Measurements from ENCODE around the gene ACSS2.

Gene ACSS2

DNA sequence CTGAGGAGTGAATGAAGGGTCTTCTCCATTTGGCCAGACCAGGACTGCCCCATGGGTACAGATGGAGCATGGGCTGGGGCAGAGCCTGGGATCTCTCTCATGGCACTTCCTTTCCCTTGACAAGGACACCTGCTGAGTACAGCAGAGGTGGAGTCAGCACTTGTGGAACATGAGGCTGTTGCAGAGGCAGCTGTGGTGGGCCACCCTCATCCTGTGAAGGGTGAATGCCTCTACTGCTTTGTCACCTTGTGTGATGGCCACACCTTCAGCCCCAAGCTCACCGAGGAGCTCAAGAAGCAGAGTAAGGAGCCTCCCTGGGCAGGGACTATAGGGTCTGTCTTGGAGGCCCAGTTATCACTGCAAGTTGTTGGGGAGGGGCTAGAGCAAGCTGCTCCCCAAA lies 49.6 kb downstream of the ACSS2 start:
- DNase-seq (ENCODE audit: low spot score in 2 of 2) = no peak
- ATAC-seq (replicated peaks; ENCODE audit: extremely low read depth, poor library complexity, severe bottlenecking) = no peak
- Mint-ChIP-seq H3K4me1 (peaks cover 6% of the 10 kb centered on the region), H3K27me3 (no peaks in the 10 kb centered on the region), H3K27ac (ENCODE audit: low read depth) (no peak overlapping the region), H3K4me3 (no peak overlapping the region), H3K9me3 (no peaks in the 10 kb centered on the region), H3K36me3 (ENCODE audit: insufficient read depth) (peaks cover 6% of the 10 kb centered on the region)

DNA sequence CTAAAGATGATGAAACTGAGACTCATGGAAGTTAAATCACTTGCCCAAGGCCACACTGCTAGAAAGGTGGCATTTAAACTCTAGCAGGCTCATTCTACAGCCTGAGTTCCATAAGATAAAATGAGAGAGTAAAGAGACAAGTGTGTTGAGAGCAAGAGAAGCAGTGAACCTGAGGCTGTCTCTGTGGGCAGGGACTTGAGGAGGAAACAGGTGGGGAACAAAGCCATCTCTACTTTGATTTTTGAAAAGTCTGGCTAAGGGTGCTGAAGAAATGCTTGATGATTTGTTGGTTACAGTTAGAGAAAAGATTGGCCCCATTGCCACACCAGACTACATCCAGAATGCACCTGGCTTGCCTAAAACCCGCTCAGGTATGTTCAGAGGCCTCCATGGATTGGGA lies 50.2 kb downstream of the ACSS2 start:
- no peaks in the 10 kb centered on the region for H3K27me3 Mint-ChIP-seq
- peaks cover 6% of the 10 kb centered on the region for H3K36me3 Mint-ChIP-seq (ENCODE audit: insufficient read depth)
- no peaks in the 10 kb centered on the region for H3K9me3 Mint-ChIP-seq
- no peak overlapping the region for H3K4me3 Mint-ChIP-seq
- ATAC-seq (replicated peaks; ENCODE audit: extremely low read depth, poor library complexity, severe bottlenecking) (no peak), DNase-seq (ENCODE audit: low spot score in 2 of 2) (no peak)
- H3K27ac Mint-ChIP-seq (ENCODE audit: low read depth) = no peak overlapping the region
- H3K4me1 Mint-ChIP-seq = peaks cover 6% of the 10 kb centered on the region

DNA sequence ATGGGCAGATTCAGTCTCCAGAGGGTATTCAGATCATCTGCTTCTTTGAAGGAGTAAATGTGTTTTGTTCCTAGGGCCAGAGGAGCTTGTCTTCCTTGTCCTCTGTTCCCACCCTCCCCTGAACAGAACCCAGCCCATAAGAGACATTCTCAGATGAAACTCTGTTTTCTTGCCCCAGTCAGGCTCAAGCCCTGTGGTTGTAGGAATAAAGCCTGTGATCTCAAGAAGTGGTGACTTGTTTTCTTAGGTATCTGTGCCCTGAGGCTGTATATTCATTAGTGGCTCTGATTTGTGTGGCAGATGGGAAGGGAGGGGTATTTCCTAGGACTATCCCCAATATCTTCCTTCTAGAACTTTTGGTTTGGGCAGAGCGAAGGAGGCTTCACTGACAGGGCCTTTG lies 51.3 kb downstream of the ACSS2 start:
- Mint-ChIP-seq H3K27ac (ENCODE audit: low read depth) (no peak overlapping the region), H3K4me3 (no peak overlapping the region), H3K27me3 (no peaks in the 10 kb centered on the region), H3K4me1 (peaks cover 6% of the 10 kb centered on the region), H3K36me3 (ENCODE audit: insufficient read depth) (peaks cover 8% of the 10 kb centered on the region), H3K9me3 (no peaks in the 10 kb centered on the region)
- DNase-seq (ENCODE audit: low spot score in 2 of 2) (no peak), ATAC-seq (replicated peaks; ENCODE audit: extremely low read depth, poor library complexity, severe bottlenecking) (no peak)

DNA sequence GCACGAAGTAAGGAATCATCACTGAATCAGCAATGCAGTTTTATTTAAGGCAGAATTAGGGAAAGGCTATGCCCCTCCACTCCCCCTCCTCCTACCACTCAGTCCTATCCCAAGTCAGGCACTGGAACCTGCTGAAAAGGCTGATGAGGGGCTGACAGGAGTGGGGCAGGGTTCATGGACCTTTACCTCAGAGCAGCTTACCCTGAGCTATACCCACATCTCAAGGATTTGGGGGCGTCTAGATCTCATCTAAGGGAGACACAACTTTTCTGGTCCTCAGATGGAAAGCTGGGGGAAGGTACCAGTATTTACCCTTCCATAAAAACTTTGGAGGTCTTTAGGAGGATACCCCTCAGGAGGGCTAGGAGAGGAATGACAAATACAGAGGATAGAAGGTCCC lies 52.0 kb downstream of the ACSS2 start:
- Mint-ChIP-seq H3K9me3 (no peaks in the 10 kb centered on the region), H3K27me3 (no peaks in the 10 kb centered on the region), H3K4me3 (no peak overlapping the region), H3K27ac (ENCODE audit: low read depth) (no peak overlapping the region), H3K36me3 (ENCODE audit: insufficient read depth) (peaks cover 11% of the 10 kb centered on the region), H3K4me1 (peaks cover 6% of the 10 kb centered on the region)
- ATAC-seq (replicated peaks; ENCODE audit: extremely low read depth, poor library complexity, severe bottlenecking) (no peak), DNase-seq (ENCODE audit: low spot score in 2 of 2) (no peak)

DNA sequence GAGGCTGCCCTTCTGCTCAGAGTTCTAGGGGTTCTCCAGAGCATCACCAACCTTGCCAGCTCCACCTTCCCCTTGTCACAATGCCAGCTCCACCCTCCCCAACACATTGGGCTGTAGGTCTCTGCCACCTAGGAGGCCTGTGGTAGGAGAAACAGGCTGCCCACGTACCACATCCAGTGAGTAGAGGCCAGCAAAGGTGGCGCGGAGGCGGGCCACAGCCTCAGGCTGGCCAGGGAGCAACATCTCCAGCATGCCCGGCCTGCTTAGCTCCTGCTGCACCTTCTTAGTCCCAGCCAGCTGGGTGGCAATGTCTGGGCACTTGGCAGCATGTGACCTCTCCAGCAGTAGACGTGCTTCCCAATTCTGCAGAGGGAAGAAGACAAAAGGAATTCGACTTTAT lies 55.4 kb downstream of the ACSS2 start:
- H3K36me3 Mint-ChIP-seq (ENCODE audit: insufficient read depth) = peaks cover 17% of the 10 kb centered on the region
- DNase-seq (ENCODE audit: low spot score in 2 of 2) (no peak), ATAC-seq (replicated peaks; ENCODE audit: extremely low read depth, poor library complexity, severe bottlenecking) (no peak)
- no peaks in the 10 kb centered on the region for H3K4me1 Mint-ChIP-seq
- H3K9me3 Mint-ChIP-seq = no peaks in the 10 kb centered on the region
- no peak overlapping the region for H3K4me3 Mint-ChIP-seq
- peak overlapping the region; percentile 50 for H3K27ac Mint-ChIP-seq (ENCODE audit: low read depth)
- no peaks in the 10 kb centered on the region for H3K27me3 Mint-ChIP-seq

DNA sequence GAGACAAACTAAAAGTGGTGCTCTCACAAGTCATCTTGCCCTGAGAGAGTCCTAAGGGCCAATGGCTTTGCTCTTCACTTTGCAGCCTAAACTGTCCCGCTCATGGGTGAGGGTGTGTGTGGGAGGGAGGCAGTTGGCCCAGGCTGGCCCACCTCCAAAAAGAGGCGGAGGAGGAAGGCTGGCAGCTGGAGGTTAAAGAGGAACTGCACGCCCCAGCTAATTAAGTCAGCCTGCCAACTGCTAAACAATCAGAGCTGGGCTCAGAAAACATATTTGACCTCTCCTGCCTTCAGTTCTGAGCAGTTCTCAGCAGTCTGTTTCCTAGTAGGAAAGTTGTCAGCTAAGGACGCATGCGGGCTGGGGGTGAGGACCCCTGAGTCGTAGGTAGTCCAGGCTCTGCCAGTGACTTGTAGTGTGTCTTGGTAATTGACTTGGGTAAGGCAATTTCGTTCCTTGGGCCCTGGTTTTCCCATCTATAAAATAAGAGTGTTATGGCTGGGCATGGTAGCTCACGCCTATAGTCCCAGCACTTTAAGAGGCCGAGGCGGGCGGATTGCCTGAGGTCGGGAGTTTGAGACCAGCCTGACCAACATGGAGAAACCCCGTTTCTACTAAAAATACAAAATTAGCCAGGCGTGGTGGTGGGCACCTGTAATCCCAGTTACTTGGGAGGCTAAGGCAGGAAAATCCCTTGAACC lies 62.2 kb downstream of the ACSS2 start:
- no peak overlapping the region for H3K4me3 Mint-ChIP-seq
- no peaks in the 10 kb centered on the region for H3K9me3 Mint-ChIP-seq
- no peaks in the 10 kb centered on the region for H3K27me3 Mint-ChIP-seq
- no peaks in the 10 kb centered on the region for H3K4me1 Mint-ChIP-seq
- DNase-seq (ENCODE audit: low spot score in 2 of 2) (no peak), ATAC-seq (replicated peaks; ENCODE audit: extremely low read depth, poor library complexity, severe bottlenecking) (no peak)
- peak overlapping the region; percentile 42 for H3K27ac Mint-ChIP-seq (ENCODE audit: low read depth)
- H3K36me3 Mint-ChIP-seq (ENCODE audit: insufficient read depth) = peaks cover 19% of the 10 kb centered on the region

DNA sequence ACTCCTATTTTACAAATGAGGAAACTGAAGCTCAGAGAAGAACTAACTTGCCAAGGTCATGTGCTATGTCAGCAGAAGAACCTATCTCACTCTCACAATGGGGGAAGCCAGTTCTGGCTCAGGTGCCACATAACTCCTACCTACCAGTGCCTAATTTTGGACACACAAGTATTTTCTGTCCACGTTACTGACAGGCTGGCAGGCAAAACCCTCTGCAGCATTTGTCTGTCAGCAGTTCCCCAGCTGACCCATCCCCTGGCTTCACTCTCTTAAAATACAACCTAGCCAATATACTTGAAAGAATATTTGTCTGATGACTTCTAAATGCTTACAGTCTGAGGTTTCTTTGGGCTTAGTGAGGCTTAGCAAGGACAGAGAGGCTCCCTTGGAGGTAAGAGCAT lies 63.7 kb downstream of the ACSS2 start:
- Mint-ChIP-seq H3K27me3 (no peaks in the 10 kb centered on the region), H3K36me3 (ENCODE audit: insufficient read depth) (peaks cover 18% of the 10 kb centered on the region), H3K9me3 (no peaks in the 10 kb centered on the region), H3K4me1 (no peaks in the 10 kb centered on the region), H3K27ac (ENCODE audit: low read depth) (no peak overlapping the region), H3K4me3 (no peak overlapping the region)
- DNase-seq (ENCODE audit: low spot score in 2 of 2) = no peak
- ATAC-seq (replicated peaks; ENCODE audit: extremely low read depth, poor library complexity, severe bottlenecking) = no peak

DNA sequence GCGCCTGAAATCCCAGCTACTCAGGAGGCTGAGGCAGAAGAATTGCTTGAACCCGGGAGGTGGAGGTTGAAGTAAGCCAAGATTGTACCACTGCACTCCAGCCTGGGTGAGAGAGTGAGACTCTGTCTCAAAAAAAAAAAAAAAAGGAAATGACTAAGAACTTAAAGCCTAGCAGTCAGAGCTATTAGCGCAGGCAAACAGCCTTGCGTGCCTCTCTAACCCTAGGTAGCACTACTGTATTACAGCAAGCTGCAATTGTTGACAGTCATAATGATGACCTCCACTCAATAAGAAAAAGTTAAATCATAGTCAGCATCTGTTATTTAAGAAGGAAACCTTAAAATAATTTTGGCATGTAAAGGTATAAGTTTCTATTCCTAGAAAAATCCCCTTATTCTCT lies 64.8 kb downstream of the ACSS2 start:
- DNase-seq (ENCODE audit: low spot score in 2 of 2) = no peak
- no peaks in the 10 kb centered on the region for H3K9me3 Mint-ChIP-seq
- H3K4me3 Mint-ChIP-seq = no peak overlapping the region
- H3K4me1 Mint-ChIP-seq = no peaks in the 10 kb centered on the region
- H3K27me3 Mint-ChIP-seq = no peaks in the 10 kb centered on the region
- H3K27ac Mint-ChIP-seq (ENCODE audit: low read depth) = no peak overlapping the region
- peaks cover 25% of the 10 kb centered on the region for H3K36me3 Mint-ChIP-seq (ENCODE audit: insufficient read depth)
- ATAC-seq (replicated peaks; ENCODE audit: extremely low read depth, poor library complexity, severe bottlenecking) = no peak

DNA sequence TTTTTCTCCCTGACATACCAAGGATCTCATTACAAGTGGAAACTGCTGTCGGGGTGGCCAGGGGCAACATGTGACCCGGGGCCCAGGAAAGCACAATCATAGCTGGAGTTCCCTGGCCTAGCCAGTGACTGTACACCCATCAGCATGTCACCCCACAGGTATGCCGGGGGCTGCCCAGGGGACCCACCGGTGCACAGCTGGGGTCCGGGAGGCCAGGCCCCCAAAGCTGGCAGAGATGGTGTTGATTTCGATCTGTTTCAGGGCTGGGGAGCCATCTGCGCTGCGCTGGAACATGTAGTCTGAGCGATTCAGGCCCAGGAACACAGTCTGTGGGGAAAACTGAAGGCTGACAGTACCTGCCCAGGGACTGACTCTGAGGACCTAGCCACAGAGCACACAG lies 65.9 kb downstream of the ACSS2 start:
- Mint-ChIP-seq H3K36me3 (ENCODE audit: insufficient read depth) (peaks cover 22% of the 10 kb centered on the region), H3K4me3 (no peak overlapping the region), H3K4me1 (no peaks in the 10 kb centered on the region), H3K27ac (ENCODE audit: low read depth) (no peak overlapping the region), H3K27me3 (no peaks in the 10 kb centered on the region), H3K9me3 (no peaks in the 10 kb centered on the region)
- DNase-seq (ENCODE audit: low spot score in 2 of 2) (no peak), ATAC-seq (replicated peaks; ENCODE audit: extremely low read depth, poor library complexity, severe bottlenecking) (no peak)

DNA sequence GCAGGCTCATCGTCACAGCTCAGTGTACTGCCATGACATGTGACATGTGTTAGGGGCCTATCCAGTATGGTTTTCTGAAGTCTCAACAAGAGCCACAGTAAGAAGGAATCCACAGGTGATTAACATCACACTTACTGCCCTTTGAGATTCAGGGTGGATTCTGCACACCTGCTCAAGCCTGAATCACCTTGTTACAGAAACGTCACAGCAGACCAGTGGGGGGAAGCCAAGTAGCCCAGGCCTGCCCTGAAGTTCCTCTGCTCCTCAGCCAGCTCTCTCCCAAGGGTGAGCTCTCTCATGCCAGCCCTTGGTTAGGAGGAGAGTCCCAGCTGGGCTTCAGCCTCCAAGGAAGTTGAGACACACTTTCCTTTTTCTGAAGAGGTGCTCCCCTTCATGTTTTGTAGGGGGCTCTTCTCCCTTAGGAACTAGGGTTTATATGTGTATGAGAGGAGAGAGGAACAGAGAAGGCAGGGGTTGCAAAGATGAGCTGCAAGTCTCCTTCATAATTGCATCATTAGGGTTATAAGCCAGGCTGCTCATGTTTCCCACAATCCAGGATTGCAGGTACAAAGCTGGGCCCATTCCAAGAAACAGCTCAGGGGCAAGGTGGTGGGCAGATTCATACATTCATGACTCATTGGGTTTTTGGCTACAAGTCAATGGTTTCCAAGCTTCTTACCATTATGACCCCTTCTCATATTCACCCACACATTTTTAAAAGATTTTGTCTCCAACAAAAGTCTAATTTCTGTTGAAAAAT lies 67.6 kb downstream of the ACSS2 start:
- no peaks in the 10 kb centered on the region for H3K9me3 Mint-ChIP-seq
- ATAC-seq (replicated peaks; ENCODE audit: extremely low read depth, poor library complexity, severe bottlenecking) (no peak), DNase-seq (ENCODE audit: low spot score in 2 of 2) (no peak)
- no peaks in the 10 kb centered on the region for H3K4me1 Mint-ChIP-seq
- H3K27me3 Mint-ChIP-seq = no peaks in the 10 kb centered on the region
- no peak overlapping the region for H3K27ac Mint-ChIP-seq (ENCODE audit: low read depth)
- no peak overlapping the region for H3K4me3 Mint-ChIP-seq
- peaks cover 19% of the 10 kb centered on the region for H3K36me3 Mint-ChIP-seq (ENCODE audit: insufficient read depth)

DNA sequence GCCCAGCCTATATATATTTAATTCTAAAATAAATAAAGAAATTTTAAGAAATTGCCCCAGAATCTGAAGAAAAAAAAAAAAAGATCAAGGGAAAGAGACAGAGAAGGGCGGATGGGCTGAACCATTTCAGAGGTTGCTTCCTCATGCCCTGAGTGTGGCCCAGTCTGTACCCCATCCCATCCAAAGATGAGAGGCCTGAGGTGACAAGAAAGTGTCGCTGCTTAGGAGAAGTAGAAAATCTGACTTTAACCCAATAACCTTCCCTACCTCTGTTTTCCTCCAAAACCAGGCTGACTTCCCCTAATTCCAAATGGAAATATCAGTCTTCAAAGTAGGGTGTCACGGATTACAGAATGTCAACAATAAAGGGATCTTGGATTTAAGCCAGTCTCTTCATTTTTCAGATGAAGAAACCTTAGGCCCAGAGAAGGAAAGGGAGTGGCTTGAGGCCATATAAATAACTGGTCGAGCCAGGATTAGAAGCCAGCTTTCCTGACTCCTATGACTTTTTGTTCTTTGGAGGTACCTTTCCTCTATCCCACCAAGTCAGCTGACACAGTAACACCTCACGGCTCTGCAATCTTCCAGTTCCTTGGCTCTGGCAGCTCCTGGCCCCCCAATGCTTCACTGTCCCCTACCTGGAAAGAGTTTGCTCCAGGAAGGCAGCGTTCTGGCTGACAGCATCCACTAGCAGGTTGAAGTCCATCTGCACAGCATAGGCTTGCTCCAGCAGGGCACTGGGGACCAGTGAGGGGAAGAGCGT lies 69.1 kb downstream of the ACSS2 start:
- H3K4me3 Mint-ChIP-seq = no peak overlapping the region
- DNase-seq (ENCODE audit: low spot score in 2 of 2) (no peak), ATAC-seq (replicated peaks; ENCODE audit: extremely low read depth, poor library complexity, severe bottlenecking) (no peak)
- no peaks in the 10 kb centered on the region for H3K4me1 Mint-ChIP-seq
- peaks cover 27% of the 10 kb centered on the region for H3K36me3 Mint-ChIP-seq (ENCODE audit: insufficient read depth)
- H3K27ac Mint-ChIP-seq (ENCODE audit: low read depth) = no peak overlapping the region
- H3K27me3 Mint-ChIP-seq = no peaks in the 10 kb centered on the region
- no peaks in the 10 kb centered on the region for H3K9me3 Mint-ChIP-seq

DNA sequence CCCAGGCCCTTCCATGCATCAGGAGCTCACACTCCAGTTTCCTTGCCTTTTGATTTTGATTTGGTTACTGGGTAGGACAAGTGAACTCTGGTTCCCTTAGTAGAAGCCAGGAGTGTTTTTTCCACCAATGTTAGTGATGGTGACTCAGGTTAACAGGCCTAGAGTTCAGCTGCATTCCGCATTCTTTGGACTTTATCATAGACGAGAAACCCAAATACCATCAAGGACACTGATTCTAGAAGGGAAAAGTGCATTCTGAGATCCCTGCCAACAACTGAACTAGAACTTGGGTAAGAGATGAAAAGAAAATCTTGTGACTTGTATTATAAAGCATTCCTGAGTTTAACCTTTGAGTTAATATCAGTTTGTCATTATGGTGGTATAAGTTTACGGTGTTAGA lies 70.2 kb downstream of the ACSS2 start:
- peaks cover 27% of the 10 kb centered on the region for H3K36me3 Mint-ChIP-seq (ENCODE audit: insufficient read depth)
- no peaks in the 10 kb centered on the region for H3K27me3 Mint-ChIP-seq
- ATAC-seq (replicated peaks; ENCODE audit: extremely low read depth, poor library complexity, severe bottlenecking) = no peak
- no peak overlapping the region for H3K27ac Mint-ChIP-seq (ENCODE audit: low read depth)
- H3K4me1 Mint-ChIP-seq = no peaks in the 10 kb centered on the region
- H3K4me3 Mint-ChIP-seq = no peak overlapping the region
- H3K9me3 Mint-ChIP-seq = no peaks in the 10 kb centered on the region
- DNase-seq (ENCODE audit: low spot score in 2 of 2) = no peak

DNA sequence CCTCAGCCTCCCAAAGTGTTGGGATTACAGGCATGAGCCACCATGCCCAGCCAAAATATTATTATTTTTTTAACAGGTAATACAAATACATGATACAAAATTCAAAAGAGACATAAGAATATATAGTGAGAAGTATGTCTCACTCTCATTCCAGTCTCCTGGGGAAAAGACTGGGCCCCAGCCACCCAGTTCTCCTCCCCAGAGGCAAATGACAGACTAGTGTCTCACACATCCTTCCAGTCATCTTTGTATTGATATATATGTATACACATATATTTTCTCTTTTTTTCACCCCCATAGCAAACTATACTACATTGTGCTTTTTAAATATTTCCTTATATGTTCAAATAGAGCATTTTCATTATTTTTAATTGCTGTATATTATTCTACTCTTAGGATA lies 70.9 kb downstream of the ACSS2 start:
- Mint-ChIP-seq H3K4me1 (no peaks in the 10 kb centered on the region), H3K36me3 (ENCODE audit: insufficient read depth) (peaks cover 25% of the 10 kb centered on the region), H3K9me3 (no peaks in the 10 kb centered on the region), H3K27ac (ENCODE audit: low read depth) (no peak overlapping the region), H3K27me3 (no peaks in the 10 kb centered on the region), H3K4me3 (no peak overlapping the region)
- DNase-seq (ENCODE audit: low spot score in 2 of 2) (no peak), ATAC-seq (replicated peaks; ENCODE audit: extremely low read depth, poor library complexity, severe bottlenecking) (no peak)
